Measurements from ENCODE around the gene SUMO4. TPM values are rescaled to one million over a fixed set of nuclear protein-coding genes. Genes with fewer than 3 reads are reported as not detected.
A peak's percentile ranks its signal among the peaks of the same experiment; 100 is the strongest.

SUMO4 gene
- polyA plus RNA-seq, 1 donor from 2014 or later = 0.79 TPM

DNA sequence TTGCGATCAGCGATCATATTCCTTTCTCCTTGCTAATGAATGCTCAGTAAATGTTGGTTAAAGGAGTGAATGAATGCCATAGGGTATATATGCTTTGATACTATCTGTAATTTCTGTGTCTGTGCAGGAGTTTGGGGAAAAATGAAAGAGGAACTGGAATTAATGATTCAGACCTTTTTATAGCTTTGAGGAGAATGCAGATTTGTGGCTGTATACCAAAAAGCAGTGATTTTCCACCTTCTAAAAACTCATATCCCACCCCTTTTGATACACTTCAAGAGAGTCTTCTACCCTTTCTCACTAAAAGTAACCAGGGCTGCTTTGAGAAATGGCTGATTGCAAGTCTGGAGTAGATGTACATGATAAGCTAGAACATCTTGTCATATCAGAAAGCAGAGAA is 26.6 kb upstream of the SUMO4 start:
- Mint-ChIP-seq H3K27me3 (no peaks in the 10 kb centered on the region), H3K36me3 (peaks cover 4% of the 10 kb centered on the region), H3K9me3 (no peaks in the 10 kb centered on the region), H3K27ac (no peak overlapping the region), H3K4me1 (peaks cover 19 to 40% (median 35%) of the 10 kb centered on the region in 3 donors), H3K4me3 (peak overlapping the region in 2 of 4 donors; percentile 39 to 67)

DNA sequence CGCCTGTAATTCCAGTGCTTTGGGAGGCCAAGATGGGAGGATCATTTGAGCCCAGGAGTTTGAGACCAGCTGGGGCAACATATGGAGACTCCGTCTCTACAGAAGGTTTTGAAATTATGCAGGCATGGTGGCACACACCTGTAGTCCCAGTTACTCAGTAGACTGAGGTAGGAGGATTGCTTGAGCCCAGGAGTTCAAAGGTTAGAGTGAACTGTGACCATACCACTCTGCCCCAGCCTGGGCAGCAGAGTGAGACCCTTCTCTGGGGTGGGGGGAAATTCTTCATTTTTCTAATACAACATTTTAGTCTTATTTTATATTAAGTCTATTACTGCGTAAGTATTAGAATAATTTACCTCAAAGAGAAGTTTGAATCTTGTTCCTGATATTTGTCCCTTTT is 20.1 kb upstream of the SUMO4 start:
- peaks cover 14% of the 10 kb centered on the region for H3K36me3 Mint-ChIP-seq
- H3K4me3 Mint-ChIP-seq = no peak overlapping the region
- no peaks in the 10 kb centered on the region for H3K27me3 Mint-ChIP-seq
- H3K27ac Mint-ChIP-seq = no peak overlapping the region
- no peaks in the 10 kb centered on the region for H3K9me3 Mint-ChIP-seq
- peaks cover 7 to 17% (median 8%) of the 10 kb centered on the region in 3 donors for H3K4me1 Mint-ChIP-seq

DNA sequence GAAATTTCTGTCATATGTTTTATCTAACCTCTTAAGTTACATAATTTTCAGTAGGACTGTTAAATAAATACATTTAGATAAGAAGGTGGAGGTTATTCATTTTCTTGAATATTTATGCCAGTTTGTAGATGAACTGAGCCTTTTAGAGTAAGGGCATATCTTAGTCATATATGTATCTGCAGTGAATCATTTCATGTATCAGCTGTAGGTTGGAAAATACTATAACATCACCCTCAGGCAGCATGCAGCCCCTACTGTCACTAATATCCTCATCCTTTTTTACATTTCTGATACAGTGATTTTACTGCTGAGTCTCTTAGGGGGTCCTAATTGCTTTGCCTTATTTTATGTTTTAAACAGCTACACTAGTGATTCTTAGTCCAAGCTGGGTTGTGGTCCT is 19.5 kb upstream of the SUMO4 start:
- H3K36me3 Mint-ChIP-seq = peaks cover 14% of the 10 kb centered on the region
- H3K4me1 Mint-ChIP-seq = peaks cover 5 to 13% (median 6%) of the 10 kb centered on the region in 3 donors
- H3K27ac Mint-ChIP-seq = no peak overlapping the region
- H3K9me3 Mint-ChIP-seq = no peaks in the 10 kb centered on the region
- no peak overlapping the region for H3K4me3 Mint-ChIP-seq
- no peaks in the 10 kb centered on the region for H3K27me3 Mint-ChIP-seq

DNA sequence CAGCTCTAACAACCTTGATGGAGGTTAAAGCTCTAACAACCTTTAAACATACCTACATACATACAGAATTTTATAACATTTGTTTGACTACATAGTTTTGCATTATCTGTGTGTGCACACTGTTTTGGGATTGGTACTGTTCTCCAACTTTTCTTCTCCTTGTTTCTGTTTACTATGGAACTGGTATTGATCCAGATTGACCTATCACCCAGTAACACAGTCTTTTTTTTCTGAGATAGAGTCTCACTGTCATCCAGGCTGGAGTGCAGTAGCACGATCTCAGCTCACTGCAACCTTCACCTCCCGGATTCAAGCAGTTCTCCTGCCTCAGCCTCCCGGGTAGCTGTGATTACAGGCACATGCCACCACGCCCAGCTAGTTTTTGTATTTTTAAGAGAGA is 16.7 kb upstream of the SUMO4 start:
- Mint-ChIP-seq H3K9me3 (peaks cover 2 to 9% (median 7%) of the 10 kb centered on the region in 3 donors), H3K4me3 (no peak overlapping the region), H3K27me3 (no peaks in the 10 kb centered on the region), H3K4me1 (peaks cover 8 to 13% (median 10%) of the 10 kb centered on the region in 3 donors), H3K36me3 (peaks cover 21% of the 10 kb centered on the region), H3K27ac (no peak overlapping the region)

DNA sequence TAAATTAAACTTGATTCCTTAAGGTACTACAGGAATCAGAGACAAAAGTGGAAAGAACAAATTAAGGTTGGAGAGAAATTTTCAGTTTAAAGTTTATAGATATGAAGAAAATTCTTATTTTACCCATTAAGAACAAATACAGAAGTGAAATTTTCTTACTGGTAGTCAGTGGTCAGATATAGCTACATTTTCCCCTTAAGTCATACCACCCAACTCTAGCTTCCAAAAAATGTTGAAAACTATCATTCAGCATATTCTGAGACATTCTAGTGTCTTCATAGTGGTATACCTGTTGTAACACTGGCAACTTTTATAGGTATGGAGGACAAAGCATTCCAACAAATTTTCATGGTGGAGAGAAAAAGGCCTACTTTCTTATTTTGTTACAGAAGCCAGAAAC is 15.6 kb upstream of the SUMO4 start:
- Mint-ChIP-seq H3K36me3 (peaks cover 18% of the 10 kb centered on the region), H3K4me1 (peaks cover 6 to 13% (median 6%) of the 10 kb centered on the region in 3 donors), H3K27ac (peak overlapping the region in 1 of 3 donors; percentile 16), H3K4me3 (no peak overlapping the region), H3K9me3 (peaks cover 2 to 9% (median 7%) of the 10 kb centered on the region in 3 donors), H3K27me3 (no peaks in the 10 kb centered on the region)

DNA sequence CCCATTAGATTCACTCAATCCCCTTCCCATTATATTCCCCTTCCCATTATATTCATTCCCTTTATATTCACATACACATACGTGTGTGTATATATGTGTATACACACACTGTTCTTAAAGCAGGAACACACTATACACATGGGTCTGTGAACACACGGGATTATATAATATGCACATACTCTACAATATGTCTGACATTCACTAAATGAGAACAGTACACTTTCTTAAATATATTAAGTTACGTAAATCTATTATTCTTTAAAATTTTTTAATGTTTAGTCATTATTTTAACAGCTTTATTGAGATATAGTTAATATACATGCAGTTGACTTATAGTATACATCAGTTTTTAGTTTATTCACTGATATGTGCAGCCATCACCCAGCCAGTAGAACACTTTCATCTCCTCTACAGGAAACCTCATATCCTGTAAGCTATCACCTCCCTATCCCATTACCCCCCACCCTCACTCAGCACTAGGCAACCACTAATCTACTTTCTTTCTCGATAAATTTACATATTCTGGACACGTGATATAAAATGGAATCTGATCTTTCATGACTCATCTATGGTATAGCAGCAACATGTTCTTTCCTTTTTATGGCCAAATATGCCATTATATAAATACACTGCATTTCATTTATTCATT is 13.9 kb upstream of the SUMO4 start:
- Mint-ChIP-seq H3K36me3 (peaks cover 18% of the 10 kb centered on the region), H3K4me3 (no peak overlapping the region), H3K9me3 (peaks cover 2 to 9% (median 7%) of the 10 kb centered on the region in 3 donors), H3K4me1 (peaks cover 6 to 16% (median 12%) of the 10 kb centered on the region in 3 donors), H3K27ac (no peak overlapping the region), H3K27me3 (no peaks in the 10 kb centered on the region)

DNA sequence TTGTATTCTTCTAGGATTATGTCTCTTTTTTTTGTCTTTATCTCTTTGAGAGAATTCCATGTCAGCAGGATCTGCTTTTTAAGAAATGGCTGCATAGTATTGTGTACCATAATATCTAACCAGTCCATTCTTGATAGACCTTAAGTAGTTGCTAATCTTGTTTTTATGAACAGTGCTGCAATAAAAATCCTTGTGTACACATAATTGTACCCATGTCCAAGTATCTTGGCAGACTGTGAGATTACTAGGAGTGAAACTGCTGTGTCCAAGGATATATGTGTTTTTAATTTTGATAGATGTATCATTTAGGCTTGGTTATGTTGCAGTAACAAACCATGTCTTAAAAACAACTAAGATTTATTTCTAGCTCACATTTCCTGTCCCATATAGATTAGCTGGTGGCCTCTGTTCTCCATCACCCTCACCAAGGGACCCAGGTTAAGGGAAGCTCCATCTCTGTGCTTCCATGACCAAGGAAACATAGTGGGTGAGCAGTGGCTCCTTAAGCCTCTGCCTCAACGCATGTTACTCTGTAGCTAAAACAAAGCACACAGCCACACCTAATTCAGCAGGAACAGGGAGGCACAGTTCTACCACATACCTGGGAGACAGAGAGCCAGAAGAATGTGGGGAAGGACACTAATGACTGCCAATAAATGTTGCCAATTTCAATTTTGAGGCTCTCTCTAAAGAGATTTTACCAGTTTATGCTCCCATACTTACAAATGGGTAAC is 12.1 kb upstream of the SUMO4 start:
- no peak overlapping the region for H3K4me3 Mint-ChIP-seq
- no peak overlapping the region for H3K27ac Mint-ChIP-seq
- no peaks in the 10 kb centered on the region for H3K27me3 Mint-ChIP-seq
- H3K9me3 Mint-ChIP-seq = peaks cover 2 to 9% (median 7%) of the 10 kb centered on the region in 3 donors
- peaks cover 14% of the 10 kb centered on the region for H3K36me3 Mint-ChIP-seq
- peaks cover 9 to 19% (median 17%) of the 10 kb centered on the region in 3 donors for H3K4me1 Mint-ChIP-seq

DNA sequence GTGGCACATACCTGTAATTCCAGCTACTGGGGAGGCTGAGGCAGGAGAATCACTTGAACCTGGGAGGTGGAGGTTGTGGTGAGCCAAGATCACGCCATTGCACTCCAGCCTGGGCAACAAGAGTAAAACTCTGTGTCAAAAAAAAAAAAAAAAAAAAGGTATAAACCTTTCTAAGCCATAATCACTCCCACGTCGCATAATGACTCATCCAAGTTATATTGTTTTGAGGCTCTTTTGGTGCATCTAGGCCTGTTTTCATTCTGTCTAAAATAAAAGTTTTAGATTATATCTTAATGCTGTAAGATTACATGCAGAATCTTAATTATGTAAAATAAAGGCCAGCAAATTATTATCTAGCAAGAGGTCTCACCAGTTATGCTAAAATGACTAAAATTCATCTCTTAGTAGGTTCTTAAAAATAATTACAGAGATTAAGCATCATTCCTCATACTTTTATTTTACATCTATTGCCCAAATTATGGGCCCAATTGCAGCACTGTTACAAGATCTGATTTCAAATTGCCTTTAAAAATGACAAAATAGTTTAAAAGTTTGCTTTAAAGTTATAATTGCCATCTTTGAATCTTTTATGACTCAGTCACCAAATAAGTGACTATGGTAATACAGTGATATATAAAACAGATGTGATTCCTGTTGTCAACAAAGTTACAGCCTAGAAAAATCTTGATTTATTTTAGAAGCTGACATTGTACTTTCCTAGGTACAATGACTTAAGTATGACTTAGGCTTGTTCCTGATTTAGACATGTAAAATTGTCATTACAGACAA is 10.4 kb upstream of the SUMO4 start:
- Mint-ChIP-seq H3K4me3 (no peak overlapping the region), H3K27ac (peak overlapping the region in 1 of 3 donors; percentile 35), H3K27me3 (no peaks in the 10 kb centered on the region), H3K36me3 (peaks cover 10% of the 10 kb centered on the region), H3K9me3 (peaks cover 2 to 9% (median 7%) of the 10 kb centered on the region in 3 donors), H3K4me1 (peaks cover 5 to 30% (median 26%) of the 10 kb centered on the region in 3 donors)

DNA sequence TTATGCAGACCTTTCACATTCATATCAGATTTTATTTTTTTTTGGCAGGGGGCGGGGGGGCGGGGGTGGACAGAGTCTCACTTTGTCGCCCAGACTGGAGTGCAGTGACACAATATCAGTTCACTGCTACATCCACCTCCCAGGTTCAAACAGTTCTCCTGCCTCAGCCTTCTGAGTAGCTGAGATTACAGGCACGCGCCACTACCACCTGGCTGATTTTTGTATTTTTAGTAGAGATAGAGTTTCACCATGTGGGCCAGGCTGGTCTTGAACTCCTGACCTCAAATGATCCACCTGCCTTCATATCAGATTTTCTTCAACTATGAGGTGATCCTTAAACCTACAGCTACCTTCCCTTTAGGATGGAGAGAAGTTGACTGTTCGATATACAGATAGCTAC is 8.0 kb upstream of the SUMO4 start:
- H3K4me1 Mint-ChIP-seq = peaks cover 7 to 32% (median 20%) of the 10 kb centered on the region in 3 donors
- H3K4me3 Mint-ChIP-seq = no peak overlapping the region
- H3K36me3 Mint-ChIP-seq = peaks cover 6% of the 10 kb centered on the region
- peak overlapping the region in 1 of 3 donors; percentile 78 for H3K27ac Mint-ChIP-seq
- no peaks in the 10 kb centered on the region for H3K9me3 Mint-ChIP-seq
- H3K27me3 Mint-ChIP-seq = no peaks in the 10 kb centered on the region

DNA sequence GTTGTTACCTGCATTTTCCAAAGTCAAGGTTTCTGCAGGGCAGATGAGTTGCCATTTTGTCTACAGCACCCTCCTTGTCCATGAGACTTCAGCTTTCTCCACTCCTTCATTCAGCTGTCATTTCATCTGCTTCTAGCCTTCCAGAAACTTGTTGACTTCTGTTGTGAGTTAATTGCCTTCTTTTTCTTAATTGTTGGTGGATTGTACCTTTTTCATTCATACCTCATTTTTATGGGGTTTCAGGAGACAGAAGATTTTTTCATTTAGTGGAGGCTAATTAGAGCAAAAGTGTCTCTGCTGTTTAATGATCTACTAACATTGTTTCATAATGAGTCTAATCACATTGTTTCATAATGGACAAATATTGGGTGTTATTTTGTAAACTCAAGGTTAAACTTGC is 7.5 kb upstream of the SUMO4 start:
- Mint-ChIP-seq H3K27ac (peak overlapping the region in 1 of 3 donors; percentile 78), H3K27me3 (no peaks in the 10 kb centered on the region), H3K4me3 (no peak overlapping the region), H3K36me3 (peaks cover 6% of the 10 kb centered on the region), H3K9me3 (no peaks in the 10 kb centered on the region), H3K4me1 (peaks cover 7 to 32% (median 20%) of the 10 kb centered on the region in 3 donors)

DNA sequence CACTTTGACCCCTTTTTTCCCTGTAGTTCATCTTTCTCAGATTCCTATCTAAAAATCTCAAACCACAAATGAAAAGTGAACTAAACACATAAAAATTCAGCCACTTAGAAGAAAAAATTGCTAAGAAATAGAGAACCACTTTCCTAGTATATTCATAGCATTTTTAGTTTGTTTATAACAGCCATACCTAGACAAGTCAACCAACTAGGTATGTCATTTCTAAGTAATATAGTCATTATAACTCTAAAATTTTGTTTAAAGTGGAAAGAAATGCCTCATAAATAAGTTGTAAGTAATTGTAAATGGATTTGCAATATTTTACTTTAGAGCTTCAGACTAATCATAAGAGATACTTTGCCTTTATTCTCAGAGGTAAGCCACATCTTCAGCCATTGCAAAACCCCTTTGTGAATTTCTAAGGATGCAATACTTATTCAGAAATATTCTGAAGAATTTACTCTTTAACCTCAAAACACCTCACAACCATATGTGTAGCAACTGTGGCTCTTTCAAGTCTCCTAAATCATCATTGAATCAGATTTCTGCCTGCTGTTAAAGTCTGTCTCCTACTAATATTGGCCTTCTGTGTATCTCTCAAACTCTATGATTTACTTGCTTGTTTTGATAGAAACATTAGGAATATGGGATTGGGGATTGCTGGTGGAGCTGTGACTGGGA is 6.9 kb upstream of the SUMO4 start:
- H3K27ac Mint-ChIP-seq = peak overlapping the region in 1 of 3 donors; percentile 78
- no peaks in the 10 kb centered on the region for H3K27me3 Mint-ChIP-seq
- H3K4me3 Mint-ChIP-seq = no peak overlapping the region
- H3K4me1 Mint-ChIP-seq = peaks cover 7 to 32% (median 19%) of the 10 kb centered on the region in 3 donors
- peaks cover 4% of the 10 kb centered on the region for H3K36me3 Mint-ChIP-seq
- H3K9me3 Mint-ChIP-seq = no peaks in the 10 kb centered on the region

DNA sequence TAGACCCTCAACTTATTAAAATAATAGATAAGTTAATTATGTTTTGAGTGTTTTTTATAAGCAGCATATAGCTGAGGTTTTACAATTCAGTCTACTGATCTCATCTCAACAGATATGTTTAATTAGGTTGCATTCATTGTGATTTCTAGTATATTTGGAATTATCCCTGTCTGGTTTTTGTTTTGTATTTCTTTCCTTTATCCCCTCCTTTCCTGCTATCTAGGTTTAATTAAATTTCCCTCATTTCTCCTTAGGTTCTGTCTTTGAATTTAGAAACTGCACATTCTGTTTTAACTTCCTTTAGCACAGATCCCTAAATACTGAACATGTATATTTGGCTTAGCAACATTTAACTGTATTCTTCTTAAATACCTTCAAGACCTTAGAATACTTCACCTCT is 4.9 kb upstream of the SUMO4 start:
- Mint-ChIP-seq H3K4me1 (peaks cover 7 to 32% (median 18%) of the 10 kb centered on the region in 3 donors), H3K9me3 (no peaks in the 10 kb centered on the region), H3K27me3 (no peaks in the 10 kb centered on the region), H3K36me3 (peaks cover 6% of the 10 kb centered on the region), H3K4me3 (no peak overlapping the region), H3K27ac (no peak overlapping the region)

DNA sequence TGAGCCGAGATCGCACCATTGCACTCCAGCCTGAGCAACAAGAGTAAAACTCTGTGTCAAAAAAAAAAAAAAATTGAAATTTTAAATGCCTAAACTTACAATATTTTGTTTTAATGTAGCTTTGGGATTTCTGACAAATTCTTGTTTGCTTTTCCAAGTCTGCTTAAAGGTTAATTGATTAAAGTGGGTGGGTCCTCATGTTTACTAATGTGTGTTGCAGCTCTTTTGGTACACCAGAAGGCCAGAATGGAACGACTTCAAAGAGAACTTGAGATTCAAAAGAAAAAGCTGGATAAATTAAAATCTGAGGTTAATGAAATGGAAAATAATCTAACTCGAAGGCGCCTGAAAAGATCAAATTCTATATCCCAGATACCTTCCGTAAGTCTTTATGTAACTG is 2.7 kb upstream of the SUMO4 start:
- Mint-ChIP-seq H3K27ac (peak overlapping the region in 1 of 3 donors; percentile 43), H3K9me3 (no peaks in the 10 kb centered on the region), H3K4me3 (peak overlapping the region in 1 of 4 donors; percentile 47), H3K36me3 (peaks cover 6% of the 10 kb centered on the region), H3K4me1 (peaks cover 6 to 22% (median 14%) of the 10 kb centered on the region in 3 donors), H3K27me3 (no peaks in the 10 kb centered on the region)

DNA sequence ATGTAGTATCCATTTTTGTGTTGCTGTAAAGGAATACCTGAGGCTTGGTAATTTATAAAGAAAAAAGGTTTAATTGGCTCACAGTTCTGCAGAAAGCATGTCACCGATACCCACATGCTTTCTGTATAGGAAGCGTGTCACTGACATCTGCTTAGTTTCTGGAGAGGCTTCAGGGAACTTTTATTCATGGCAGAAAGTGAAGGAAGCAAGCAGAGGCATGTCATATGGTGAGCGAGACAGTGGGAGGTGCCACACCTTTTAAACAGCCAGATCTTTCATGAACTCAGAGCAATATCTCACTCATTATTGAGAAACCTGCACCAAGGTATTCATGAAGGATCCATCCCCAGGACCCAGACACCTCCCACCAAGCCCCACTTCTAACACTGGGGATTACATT is 3.5 kb downstream of the SUMO4 start:
- no peaks in the 10 kb centered on the region for H3K27me3 Mint-ChIP-seq
- H3K4me1 Mint-ChIP-seq = peaks cover 3 to 5% (median 3%) of the 10 kb centered on the region in 3 donors
- peaks cover 8% of the 10 kb centered on the region for H3K36me3 Mint-ChIP-seq
- no peak overlapping the region for H3K4me3 Mint-ChIP-seq
- H3K9me3 Mint-ChIP-seq = no peaks in the 10 kb centered on the region
- peak overlapping the region in 1 of 3 donors; percentile 74 for H3K27ac Mint-ChIP-seq

Measured in IgD-negative memory B cell (primary cell).